TTC549 (cell line): ENCODE results near the gene CCDC9B.

Experiments used
- FAIRE-seq: peaks from 2 replicates; lab custom pipeline; 2012; peaks lifted over from hg19 to GRCh38; lab: Jason Lieb, UNC

The CCDC9B gene

DNA sequence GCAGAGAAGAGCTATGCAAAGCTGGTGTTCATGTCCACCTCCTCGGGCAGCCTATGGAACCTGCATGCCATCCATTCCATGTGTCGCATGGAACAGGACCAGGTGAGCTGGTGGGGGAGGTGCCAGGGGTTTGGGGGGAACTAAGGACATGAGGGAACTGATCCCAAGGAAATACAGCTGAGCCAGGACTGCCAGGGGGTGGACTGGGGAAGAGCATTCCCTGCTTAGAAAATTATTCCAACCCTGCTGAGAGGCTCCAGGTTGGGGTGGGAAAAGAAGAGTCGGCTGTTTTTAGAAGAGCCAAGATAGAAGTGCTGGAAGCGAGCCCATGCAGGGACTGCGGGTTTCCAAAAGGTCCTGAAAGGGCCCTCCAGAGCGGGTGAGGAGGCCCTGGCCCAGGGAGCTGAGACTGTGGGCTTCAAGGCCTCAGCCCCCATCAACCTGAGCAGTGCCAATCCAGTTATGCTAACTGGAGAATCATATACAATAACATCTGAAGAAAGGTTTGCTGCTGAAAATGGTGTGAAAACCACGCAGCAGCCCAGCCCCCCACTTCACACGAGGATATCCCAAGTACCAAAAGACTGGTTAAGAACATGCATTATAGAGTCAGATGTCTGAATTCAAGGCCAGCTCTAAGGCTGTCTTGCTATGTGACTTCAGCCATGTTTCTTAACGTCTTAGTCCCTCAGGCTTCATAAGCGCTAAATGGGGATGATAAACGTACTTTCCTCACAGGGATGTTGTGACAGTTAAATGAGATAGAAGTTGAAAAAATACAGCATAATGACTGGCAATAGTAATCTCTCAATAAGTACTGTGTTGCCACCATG is 25.1 kb upstream of the CCDC9B start:
- FAIRE-seq: no peak

DNA sequence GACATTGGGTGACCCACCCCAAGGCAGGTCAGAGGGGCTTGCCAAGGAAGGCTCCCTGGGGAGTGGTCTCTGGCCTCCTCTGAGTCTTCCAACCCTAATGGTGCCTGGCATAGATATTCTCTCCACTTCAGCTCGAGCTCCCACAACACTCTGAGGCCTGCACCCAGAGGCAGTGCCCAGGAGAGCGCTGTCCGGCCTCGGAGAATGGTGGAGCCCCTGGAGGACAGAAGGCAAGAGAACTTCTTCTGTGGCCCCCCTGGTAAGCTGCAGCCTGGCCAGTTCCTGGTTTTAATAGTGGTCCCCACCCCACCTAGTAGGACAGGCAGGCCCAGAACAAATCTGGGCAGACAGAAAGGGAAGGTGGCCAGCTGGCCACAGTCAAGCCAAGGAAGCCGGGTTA is 24.3 kb upstream of the CCDC9B start:
- no peak for FAIRE-seq

DNA sequence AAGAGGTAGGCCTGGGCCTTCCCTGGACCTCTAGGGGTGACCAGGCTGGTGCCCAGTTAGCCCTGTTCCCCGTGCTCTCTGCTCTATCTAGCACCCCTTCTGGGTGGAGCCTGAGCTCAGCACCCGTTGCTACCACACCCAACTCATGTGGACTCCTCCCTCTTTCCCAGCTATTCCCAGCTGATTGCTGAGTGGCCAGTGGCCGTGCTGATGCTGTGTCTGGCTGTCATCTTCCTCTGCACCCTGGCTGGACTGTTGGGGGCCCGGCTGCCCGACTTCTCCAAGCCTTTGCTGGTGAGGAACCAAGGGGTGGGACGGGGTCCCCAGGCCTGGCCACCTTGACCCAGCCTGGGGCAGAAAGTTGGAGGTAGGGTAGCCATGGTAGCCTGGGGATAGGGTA is 23.5 kb upstream of the CCDC9B start:
- no peak for FAIRE-seq

DNA sequence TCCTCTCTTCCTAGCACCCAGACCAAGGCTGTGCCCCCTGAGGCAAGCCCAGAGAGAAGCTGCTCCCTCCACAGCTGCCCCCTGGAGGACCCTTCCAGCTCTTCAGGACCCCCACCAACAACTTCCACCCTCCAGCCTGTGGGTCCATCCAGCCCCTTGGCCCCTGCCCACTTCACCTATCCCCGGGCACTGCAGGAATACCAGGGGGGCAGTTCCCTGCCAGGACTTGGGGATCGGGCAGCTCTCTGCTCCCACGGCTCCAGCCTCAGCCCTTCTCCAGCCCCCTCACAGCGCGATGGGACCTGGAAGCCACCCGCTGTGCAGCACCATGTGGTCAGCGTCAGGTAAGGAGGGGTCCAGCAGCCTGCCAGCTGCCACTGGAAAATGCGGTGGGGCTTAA is 22.9 kb upstream of the CCDC9B start:
- FAIRE-seq: no peak

DNA sequence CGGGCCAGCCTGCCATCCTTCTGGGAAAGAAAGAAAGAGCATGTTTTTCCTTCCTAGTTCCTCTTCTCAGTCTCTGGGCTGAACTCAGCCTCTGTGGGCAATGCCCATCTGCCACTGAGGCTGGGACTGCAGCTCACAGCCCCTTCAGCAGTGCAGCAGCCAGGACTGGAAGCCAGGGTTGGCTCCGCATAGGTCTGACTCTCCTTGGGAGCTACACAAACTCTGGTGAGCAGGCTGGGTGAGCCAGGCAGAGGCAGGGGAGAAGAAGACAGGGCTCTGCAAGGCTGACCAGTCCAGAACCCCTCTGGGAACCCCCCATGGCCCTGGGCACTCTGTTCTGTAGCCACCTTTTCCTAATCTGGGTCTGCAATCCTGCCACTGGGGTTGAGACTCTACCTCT is 20.9 kb upstream of the CCDC9B start:
- no peak for FAIRE-seq

DNA sequence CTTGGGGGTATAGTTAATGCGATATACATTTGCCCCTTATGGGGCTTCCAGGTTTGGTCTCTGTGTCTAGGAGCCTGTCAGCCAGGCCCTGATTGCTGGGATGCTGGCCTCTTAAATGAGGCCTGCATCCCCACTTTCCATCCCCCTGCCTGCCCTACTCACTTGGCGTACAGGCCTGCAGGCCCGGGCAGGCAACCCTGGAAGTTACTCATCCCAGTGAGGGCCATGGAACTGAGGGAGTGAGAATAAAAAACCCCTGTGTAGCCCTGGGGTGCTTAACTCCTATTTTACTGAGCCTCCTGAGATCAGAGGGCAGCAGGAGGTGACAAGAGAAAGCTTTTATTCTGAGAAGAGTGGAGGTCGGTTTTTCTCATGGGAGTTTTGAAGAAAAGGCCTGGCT is 19.3 kb upstream of the CCDC9B start:
- FAIRE-seq: no peak

DNA sequence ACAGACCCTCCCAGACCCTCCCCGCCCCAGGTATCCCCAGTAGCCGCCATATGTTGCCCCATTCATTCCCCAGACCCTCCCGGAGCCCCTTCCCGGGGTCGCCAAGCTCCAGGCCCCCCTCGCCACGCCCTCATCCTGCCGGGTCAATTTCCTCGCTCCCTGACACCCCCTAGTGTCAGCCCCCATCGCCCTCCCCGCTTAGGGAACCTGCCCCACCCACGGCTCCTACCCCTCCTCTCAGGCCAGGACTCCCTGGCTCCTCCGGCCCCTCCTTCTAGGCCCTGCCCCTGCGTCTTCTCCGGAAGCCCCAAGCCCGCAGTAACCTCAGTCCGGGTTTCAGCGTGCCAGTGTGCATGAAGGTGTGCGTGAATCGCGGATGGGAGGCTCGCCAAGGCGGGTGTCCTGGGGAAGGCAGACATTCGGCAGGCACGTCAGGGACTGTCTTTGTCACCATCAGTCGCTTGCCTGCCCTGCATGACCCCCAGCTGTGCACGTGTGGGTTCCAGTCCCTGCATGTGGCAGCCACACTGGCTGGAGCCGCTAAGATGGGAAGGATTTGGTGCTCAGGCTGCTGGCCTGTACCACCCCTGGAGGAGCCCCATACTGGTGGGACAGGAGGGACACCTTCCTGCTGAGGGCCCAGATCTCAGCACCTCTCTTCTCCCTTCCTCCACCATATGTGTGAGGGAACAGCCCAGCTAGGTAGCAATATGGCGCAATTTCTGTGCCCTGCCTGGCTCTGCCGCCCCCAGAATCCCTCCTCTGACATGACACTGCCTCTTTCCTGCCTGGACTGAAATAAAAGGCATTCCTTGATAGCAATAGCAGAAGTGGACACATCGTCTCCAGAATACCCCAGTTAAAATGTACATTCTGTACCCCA is 18.0 kb upstream of the CCDC9B start:
- FAIRE-seq: no peak

DNA sequence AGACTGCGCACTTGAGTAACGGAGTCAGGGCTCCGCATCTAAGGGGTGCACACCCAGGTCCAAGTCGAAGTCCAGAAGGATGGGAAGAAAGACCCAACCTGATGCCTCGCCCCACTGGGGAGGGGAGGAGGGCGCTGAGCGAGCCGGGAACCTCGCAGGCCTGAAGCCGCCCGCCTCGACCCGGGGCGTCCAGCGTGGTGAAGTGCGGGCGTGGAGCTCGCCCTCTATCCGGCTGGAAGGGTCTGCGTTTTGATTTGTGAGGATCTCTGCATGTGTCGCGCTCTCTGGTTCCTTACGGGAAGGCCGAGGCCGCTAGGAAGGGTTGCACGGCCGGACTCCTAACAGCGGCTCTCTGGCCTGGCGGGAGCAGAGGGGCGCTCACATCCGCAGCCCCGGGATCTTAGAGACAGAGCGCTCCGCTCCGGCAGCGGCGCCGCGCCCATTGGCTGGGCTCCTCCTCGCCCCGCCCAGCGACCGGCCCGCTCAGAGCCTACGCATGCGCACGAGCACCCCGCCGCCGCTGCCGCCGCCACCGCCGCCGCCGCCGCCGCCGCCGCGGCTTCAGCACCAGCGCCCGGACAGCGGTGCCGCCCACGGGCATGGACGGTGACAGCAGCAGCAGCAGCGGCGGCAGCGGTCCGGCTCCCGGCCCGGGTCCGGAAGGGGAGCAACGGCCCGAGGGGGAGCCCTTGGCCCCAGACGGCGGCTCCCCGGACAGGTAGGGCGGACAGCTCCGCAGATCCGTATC is 17.2 kb upstream of the CCDC9B start, which contains the start of gene DISP2:
TSS of gene DISP2 (plus strand) at position 497 of the 748 bp plus-strand sequence. CDS start at position 600, 103 bp downstream.
- FAIRE-seq: no peak

DNA sequence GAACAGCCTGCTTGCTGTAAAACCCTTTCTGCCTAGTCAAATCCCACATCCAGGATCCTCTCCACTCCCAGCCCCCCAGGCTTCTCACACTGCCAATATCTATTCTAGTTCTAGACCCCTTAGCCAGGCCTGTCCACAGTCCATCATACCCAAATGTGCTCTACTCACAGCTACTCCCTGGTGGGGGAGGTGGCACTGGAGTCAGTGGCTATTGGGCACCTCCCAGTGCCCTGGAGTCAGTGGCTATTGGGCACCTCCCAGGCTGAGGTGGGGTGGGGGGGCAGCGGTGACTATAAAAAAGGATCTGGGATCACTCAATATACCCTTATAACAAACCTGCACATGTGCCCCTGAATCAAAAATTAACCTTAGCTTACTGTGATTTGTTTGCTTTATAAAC is 16.5 kb upstream of the CCDC9B start:
- FAIRE-seq: no peak

DNA sequence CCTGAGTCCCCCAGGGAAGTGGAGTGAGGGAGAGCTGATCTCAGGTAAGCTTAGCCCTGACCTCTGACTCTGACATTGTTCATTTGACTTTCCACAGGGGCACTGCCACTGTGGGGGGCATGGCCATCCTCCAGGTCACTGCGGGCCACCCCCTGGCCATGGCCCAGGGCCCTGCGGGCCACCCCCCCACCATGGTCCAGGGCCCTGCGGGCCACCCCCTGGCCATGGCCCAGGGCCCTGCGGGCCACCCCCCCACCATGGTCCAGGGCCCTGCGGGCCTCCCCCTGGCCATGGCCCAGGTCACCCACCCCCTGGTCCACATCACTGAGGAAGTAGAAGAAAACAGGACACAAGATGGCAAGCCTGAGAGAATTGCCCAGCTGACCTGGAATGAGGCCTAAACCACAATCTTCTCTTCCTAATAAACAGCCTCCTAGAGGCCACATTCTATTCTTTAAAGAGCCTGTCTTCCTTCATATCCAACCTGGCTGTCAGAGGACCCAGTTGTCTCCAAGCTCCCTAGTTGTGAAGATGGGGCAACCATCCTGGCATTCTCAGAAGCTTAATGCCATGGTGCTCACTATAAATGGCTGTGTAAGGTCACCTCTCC is 15.3 kb upstream of the CCDC9B start:
- no peak for FAIRE-seq

DNA sequence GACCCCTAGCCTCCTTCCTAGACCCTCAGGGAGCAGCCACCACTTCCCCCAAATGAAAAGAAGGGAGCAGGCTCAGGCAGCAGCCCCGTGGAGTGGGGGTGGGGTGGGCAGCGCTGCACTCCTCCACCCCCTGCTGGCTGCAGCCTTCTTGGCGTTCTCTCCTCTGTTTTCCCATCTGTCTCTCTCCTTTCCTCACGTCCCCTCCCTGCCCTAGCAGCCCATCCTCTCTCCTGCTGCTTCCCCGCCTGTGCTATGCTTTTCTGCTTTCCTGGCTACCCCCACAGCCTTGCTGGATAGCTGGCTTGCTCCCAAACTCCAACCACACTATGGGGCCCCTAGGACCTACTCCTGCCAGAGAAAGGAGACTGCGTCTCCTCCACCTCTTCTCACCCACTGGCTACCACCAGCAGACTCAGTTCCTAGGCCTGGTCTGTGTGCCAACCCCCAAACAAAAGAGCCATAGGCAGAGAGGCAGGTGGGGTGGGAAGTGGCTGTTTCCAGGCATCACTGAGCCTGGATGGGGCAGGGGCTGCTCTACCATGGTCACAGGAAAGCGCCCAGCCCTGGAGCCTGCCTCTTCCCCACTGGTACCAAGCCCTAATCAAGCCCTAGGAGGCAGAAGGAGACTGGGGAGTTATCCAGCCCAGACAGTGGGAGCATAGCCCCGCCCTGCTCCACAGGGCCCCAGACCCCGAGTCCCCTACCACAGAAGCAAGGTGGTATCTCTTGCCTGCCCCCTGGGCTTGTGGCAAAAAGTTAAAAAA is 13.9 kb upstream of the CCDC9B start:
- FAIRE-seq: no peak

DNA sequence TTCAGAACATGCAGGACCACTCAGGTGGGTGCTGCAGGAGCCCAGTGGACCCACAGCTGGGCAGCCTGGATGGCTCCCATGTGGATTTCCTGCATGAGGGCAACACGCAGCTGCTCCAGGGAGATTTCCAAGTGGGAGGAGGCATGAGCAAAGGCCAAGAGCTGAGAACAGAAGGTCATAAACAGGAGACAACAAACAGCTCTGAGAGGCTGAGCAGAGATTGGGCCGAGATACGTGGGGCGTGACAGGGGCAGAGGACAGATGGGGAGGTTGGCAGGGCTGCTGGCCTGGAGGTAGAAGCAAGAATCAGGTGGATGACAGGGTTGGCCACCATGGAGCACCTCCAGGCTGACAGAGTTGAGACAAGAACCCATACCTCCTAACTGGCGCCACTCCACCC is 13.0 kb upstream of the CCDC9B start:
- no peak for FAIRE-seq

DNA sequence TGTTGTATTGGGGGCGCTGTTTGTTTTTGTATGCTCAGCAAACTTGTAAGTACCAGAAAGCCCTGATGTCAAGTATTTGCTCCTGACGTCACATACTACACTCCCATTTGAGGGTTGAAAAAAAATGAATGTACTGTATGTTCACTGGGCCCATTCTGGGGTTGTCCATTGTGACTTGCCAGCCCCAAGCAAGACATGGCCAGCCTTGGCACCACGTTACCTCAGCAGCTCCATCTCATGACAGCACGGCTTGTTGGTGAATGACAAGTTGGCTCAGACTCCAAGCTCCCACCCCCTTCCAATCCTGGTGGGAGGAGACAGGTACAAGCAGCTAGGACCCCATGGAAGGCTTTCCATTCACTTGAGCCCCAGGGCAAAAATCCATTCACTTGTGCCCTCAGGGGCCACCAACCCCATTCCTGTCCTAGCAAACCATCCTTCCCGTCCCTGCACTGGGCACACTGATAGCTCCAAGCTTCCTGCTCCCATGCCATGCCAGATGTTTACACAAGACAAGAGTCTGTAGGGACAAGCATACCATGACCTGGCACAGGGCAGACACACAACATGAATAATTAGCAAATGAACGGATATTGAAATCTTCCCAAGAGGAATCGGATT is 11.7 kb upstream of the CCDC9B start:
- FAIRE-seq: no peak

DNA sequence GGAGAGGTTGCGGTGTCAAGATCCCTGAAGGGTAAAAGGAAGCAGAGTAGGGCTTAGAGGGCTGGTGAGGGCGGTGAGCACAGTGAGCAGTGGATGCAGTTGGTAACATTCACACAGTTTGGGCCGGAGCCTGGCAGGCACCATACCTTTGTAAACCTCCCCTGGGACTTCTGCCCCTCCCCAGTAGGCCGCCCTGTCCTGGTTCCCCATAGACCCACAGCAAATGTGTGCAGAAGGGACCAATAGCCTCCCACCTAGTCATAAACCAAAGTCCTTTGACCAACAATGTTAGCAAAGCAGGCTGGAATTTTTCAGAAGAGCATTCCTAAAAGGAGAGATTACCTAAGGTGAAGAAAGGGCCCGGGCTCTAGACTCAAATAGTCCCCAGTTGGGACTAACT is 8.4 kb upstream of the CCDC9B start:
- no peak for FAIRE-seq

DNA sequence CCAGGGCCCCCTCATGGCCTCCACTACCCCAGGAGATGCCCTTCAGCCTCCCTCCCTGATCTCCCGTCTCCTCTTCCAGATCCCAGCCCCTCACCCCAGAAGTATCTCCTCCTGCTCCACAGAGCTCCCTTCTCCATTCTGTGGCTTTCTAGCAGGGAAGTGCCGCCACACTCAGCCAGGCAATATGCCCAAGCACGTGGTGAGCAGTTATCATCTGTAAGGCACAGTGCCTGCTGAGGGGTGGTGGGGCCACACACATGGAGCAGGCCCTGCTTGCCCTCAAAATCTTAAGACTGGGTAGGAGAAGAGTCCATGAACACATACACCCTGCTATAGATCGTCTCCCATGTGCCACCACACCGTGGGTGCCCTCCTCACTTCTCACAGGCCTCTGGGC is 7.7 kb upstream of the CCDC9B start:
- FAIRE-seq: no peak

DNA sequence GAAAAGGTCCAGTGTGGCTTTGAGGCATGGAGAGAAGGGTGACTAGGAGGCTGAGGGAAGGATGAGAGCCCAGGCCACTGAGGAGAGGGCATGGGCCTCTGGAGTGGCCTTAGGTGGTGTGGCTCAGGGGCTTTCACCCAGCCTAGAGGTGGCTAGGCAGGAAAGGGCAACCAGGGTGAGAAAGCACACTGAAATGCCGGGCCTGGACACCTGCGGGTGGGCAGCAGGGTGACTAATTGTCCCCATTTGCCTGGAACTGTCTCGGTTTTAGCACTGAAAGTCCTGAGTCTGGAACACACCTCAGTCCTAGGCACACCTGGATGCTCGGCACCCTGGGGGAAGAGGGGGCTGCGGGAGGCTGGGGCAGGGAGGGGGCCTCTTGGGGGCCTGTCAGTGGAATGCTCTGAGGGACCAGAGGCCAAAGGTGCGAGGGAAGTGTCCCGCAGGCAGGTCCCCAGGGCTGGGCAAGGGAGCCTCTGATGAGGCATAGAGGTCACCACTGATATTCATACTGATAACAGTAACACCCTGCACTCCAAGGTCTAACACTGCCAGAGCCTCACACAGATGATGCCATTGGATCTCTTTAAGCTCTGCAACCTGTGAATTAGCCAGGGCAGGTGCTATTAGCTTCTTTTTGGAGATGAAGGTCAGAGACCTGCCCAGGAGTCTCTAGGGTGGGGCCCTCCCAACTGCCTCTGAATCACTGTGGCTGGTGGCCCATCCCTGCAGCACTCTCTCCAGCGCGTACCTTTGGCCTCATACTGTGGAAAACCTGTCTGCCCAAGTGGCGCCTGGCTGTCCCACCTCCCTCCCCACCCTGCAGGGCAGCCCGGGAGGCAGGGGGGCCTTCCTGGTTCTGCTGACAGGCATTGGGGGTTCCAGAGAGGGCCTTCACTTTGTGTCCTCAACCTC is 7.1 kb upstream of the CCDC9B start:
- FAIRE-seq: no peak

DNA sequence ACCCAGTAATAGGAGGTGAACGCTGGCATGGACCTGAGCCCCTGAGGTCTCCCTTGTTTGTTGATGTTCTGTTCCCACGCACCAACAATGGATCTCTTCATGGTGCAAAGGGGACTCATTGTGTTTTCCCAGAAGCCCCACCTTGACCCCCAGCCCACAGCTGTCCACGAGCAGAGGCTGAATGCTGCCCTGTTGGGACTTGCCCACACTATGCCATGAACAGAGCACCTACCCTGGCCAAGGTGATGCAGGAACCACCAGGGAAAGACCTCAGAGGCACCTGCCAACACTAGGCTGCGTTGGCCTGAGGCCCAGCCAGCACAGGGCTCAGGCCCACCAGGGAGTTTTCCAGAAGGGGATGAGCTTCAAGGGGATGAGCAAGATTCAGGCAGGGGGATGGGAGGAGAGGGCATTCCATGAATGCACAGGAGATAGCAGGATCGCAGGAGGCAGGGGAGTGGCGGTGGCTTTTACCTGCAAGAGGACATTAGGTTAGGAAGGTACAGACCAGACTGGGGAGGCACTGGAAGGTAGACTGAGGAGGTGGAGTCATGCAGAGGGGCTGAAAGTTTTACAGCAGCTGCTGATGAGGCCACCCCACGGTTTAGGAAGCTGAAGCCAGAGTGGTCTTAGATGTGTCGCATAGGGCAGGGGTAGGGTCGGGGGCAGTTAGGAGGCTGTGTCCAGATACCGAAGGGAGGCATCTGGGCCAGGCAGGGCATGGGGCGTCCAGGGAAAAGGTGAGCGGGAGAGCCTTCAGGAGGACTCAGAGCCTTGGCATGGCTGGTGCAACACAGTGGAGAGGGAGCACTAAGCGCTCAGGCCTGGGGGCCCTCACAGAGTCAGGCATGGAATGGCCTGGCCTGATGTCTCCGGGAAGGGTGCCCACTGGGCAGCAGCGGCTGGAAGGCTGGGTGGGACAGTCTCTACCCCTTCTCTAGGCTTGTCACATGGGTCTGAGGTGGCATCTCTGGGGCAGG is 6.1 kb upstream of the CCDC9B start:
- no peak for FAIRE-seq

DNA sequence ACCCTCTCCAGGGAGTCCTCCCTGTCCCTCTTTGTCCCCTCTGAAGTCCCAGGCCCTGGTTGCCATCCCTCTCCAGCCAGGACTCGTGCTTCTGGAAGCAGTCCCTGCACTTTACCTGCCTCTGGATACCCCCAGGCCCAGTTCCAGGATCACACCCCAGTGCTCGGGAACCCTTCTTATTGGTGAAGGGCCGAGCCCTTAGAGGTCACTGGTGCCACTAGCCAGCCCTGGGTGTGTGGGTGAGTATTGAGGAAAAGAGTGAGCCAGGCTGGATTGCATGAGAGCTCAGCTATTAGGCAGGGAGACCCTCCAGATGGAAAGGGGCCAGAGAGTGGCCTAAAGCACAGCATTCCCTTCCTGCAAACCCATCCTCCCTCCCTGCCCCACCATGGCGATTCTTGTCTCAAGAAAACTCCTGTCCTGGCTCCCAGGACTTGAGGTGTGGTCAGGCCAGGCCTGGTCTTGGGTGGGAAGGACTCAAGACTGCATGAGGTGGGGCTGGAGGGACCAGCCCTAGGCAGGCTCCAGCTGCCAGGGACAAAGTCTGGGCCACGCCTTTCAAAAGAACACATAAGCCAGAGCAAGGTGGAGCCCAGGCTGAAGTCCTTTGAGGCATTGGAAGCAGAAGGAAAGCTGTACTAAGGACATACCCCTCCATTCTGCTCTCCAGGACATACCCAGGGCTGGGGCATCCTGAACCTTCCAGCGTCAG is 5.3 kb upstream of the CCDC9B start:
- FAIRE-seq: no peak
